ENCODE results near the gene RCN2.

DNA sequence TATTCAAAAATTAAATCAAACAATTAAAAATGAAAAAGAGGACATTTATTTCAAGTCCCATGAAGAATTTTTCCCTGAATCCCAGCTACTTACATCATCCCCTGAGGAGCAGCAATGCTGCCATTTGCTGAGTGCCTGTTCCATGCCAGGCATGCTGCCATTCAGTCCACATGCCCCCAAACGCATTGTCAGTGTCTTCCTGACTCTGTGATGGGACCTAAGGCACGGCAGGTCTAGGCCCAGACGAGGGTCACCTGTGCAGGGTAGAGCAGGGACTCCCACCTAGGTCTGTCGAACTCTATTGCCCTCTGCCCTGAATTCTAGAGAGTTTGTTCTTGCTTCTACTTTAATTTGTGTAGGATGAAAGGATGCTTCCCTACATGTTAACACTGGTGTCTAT is 70.4 kb downstream of the RCN2 start:
- TF ChIP-seq EZH2phosphoT487 (IDR thresholded peaks at IDR 0.05; ENCODE audit: borderline replicate concordance, low read length): no peak
- TF ChIP-seq, protein P1, sequence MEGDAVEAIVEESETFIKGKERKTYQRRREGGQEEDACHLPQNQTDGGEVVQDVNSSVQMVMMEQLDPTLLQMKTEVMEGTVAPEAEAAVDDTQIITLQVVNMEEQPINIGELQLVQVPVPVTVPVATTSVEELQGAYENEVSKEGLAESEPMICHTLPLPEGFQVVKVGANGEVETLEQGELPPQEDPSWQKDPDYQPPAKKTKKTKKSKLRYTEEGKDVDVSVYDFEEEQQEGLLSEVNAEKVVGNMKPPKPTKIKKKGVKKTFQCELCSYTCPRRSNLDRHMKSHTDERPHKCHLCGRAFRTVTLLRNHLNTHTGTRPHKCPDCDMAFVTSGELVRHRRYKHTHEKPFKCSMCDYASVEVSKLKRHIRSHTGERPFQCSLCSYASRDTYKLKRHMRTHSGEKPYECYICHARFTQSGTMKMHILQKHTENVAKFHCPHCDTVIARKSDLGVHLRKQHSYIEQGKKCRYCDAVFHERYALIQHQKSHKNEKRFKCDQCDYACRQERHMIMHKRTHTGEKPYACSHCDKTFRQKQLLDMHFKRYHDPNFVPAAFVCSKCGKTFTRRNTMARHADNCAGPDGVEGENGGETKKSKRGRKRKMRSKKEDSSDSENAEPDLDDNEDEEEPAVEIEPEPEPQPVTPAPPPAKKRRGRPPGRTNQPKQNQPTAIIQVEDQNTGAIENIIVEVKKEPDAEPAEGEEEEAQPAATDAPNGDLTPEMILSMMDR (conservative IDR thresholded peaks at IDR 0.05; ENCODE audit: low read depth, low read length): no peak
- TF ChIP-seq EZH2 (IDR thresholded peaks at IDR 0.05; ENCODE audit: low read length, unreplicated experiment): no peak
